Measurements from ENCODE around the gene CCDC60.

DNA sequence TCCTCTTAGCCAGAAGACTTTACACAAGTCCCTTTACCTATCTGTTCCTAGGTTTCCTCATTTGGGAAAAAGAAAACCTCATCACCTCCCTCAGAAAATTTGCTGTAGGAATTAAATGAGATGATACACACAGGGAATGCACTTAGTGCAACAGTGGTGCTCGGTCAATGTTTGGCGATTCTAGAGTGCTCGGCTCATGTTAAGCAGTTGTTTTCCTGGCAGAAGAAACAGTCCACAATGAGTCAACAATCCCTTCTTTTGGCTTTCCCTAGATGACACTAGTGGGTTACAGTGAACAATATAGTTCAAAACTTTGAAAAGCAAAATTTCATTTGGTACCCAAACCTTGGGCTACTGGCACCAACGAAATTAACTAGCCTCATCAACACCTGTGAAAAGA, 255.1 kb downstream of the CCDC60 start:
- TF ChIP-seq, protein P1, sequence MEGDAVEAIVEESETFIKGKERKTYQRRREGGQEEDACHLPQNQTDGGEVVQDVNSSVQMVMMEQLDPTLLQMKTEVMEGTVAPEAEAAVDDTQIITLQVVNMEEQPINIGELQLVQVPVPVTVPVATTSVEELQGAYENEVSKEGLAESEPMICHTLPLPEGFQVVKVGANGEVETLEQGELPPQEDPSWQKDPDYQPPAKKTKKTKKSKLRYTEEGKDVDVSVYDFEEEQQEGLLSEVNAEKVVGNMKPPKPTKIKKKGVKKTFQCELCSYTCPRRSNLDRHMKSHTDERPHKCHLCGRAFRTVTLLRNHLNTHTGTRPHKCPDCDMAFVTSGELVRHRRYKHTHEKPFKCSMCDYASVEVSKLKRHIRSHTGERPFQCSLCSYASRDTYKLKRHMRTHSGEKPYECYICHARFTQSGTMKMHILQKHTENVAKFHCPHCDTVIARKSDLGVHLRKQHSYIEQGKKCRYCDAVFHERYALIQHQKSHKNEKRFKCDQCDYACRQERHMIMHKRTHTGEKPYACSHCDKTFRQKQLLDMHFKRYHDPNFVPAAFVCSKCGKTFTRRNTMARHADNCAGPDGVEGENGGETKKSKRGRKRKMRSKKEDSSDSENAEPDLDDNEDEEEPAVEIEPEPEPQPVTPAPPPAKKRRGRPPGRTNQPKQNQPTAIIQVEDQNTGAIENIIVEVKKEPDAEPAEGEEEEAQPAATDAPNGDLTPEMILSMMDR (IDR thresholded peaks at IDR 0.05; ENCODE audit: low read depth, low read length, poor library complexity, severe bottlenecking) = no peak
- TF ChIP-seq EZH2phosphoT487 (IDR thresholded peaks at IDR 0.05; ENCODE audit: borderline replicate concordance, low read length) = no peak

Data from DOHH2 (cell line).